ENCODE data around the gene HEPHL1.

Gene HEPHL1

DNA sequence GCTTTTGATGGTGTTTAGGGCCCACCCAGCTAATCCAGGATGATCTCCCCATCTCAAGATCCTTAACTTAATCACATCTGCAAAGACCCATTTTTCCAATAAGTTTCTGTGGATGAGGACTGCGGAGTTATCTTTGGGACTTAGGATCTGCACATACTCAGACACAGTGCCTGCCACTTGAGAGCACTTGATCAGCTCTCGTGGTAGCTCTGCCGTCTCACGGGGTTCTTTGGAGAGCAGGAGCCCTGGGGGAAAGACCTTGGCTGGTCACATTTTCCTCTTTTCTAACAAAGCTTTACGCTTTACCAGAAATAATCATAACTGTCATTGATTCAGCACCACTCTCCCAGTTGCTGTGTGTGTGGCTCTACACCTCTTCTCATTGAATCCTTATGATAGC is 6.1 kb downstream of the HEPHL1 start:
- Histone ChIP-seq H3K36me3 (ENCODE audit: low read length) (no peaks in the 10 kb centered on the region), H3K27ac (ENCODE audit: low read depth, low read length) (no peak overlapping the region), H3K9me3 (ENCODE audit: insufficient read depth, low read length) (no peaks in the 10 kb centered on the region), H3F3A (ENCODE audit: insufficient read depth) (no peaks in the 10 kb centered on the region), H3K9me2 (replicated peaks; ENCODE audit: insufficient read depth, low read length) (no peaks in the 10 kb centered on the region), H3K4me3 (ENCODE audit: insufficient read depth, low read length, poor library complexity, severe bottlenecking) (no peak overlapping the region), H2AFZ (ENCODE audit: low read depth, low read length, severe bottlenecking) (no peak overlapping the region), H3K9ac (ENCODE audit: low read length) (no peak overlapping the region), H4K20me1 (ENCODE audit: low read depth, low read length) (no peaks in the 10 kb centered on the region), H3K4me2 (ENCODE audit: low read depth, low read length, poor library complexity, severe bottlenecking) (no peak overlapping the region), H3K79me2 (ENCODE audit: insufficient read depth, low read length) (no peaks in the 10 kb centered on the region), H3K27me3 (ENCODE audit: low read length) (no peaks in the 10 kb centered on the region)
- TF ChIP-seq, protein P1, sequence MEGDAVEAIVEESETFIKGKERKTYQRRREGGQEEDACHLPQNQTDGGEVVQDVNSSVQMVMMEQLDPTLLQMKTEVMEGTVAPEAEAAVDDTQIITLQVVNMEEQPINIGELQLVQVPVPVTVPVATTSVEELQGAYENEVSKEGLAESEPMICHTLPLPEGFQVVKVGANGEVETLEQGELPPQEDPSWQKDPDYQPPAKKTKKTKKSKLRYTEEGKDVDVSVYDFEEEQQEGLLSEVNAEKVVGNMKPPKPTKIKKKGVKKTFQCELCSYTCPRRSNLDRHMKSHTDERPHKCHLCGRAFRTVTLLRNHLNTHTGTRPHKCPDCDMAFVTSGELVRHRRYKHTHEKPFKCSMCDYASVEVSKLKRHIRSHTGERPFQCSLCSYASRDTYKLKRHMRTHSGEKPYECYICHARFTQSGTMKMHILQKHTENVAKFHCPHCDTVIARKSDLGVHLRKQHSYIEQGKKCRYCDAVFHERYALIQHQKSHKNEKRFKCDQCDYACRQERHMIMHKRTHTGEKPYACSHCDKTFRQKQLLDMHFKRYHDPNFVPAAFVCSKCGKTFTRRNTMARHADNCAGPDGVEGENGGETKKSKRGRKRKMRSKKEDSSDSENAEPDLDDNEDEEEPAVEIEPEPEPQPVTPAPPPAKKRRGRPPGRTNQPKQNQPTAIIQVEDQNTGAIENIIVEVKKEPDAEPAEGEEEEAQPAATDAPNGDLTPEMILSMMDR (IDR thresholded peaks at IDR 0.05; ENCODE audit: insufficient read depth, low read length, poor library complexity, severe bottlenecking), result no peak
- TF ChIP-seq EZH2phosphoT487 (conservative IDR thresholded peaks at IDR 0.05; ENCODE audit: low read length), result no peak

DNA sequence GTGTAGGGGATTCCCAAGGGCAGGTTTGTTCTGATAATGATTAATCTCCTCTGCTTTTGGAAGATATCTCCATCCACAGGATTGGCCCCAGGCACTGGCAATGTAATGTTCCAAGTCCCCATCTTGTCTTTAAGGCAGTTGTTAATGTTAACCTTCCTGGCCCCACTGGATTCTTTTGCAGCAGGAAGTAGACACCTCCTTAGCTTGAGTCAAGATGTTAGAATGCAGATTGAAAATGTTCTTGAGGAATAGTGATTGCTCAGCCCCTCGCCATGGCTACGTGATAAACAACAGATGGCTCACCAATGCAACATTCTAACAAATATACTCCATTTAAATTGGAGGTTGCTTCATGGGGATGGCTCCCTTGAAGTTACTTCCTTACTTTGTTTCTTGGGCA is 7.3 kb downstream of the HEPHL1 start:
- Histone ChIP-seq H3K36me3 (ENCODE audit: low read length) (no peaks in the 10 kb centered on the region), H3K9me2 (replicated peaks; ENCODE audit: insufficient read depth, low read length) (no peaks in the 10 kb centered on the region), H4K20me1 (ENCODE audit: low read depth, low read length) (no peaks in the 10 kb centered on the region), H3K27me3 (ENCODE audit: low read length) (no peaks in the 10 kb centered on the region), H3K9me3 (ENCODE audit: insufficient read depth, low read length) (no peaks in the 10 kb centered on the region), H3K79me2 (ENCODE audit: insufficient read depth, low read length) (no peaks in the 10 kb centered on the region), H3K4me3 (ENCODE audit: insufficient read depth, low read length, poor library complexity, severe bottlenecking) (no peak overlapping the region), H3F3A (ENCODE audit: insufficient read depth) (no peaks in the 10 kb centered on the region), H3K27ac (ENCODE audit: low read depth, low read length) (no peak overlapping the region), H3K4me2 (ENCODE audit: low read depth, low read length, poor library complexity, severe bottlenecking) (no peak overlapping the region), H3K9ac (ENCODE audit: low read length) (no peak overlapping the region), H2AFZ (ENCODE audit: low read depth, low read length, severe bottlenecking) (no peak overlapping the region)
- TF ChIP-seq, protein P1 (IDR thresholded peaks at IDR 0.05; ENCODE audit: insufficient read depth, low read length, poor library complexity, severe bottlenecking), result no peak
- no peak for TF ChIP-seq EZH2phosphoT487 (conservative IDR thresholded peaks at IDR 0.05; ENCODE audit: low read length)

DNA sequence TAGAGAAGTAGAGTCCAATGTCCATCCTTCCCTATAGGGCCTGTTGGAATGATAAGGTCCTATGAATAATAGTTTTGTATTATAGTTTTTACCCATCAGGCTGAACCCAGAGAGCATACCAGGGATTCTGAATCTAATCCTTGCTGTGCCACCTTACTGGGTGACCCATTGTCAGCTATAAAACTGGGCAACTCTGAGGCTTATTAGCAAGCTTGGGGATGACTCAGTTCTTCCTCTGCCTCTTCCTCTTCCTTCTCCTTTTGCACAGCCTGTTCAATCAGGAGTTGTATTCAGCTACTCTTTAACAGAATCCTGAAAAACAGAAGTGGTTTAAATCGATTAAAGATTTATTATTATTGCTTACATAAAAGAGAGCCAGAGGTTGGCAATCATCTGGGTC is 8.9 kb downstream of the HEPHL1 start:
- Histone ChIP-seq H3K27ac (ENCODE audit: low read depth, low read length) (no peak overlapping the region), H3K4me3 (ENCODE audit: insufficient read depth, low read length, poor library complexity, severe bottlenecking) (no peak overlapping the region), H4K20me1 (ENCODE audit: low read depth, low read length) (no peaks in the 10 kb centered on the region), H3K9me3 (ENCODE audit: insufficient read depth, low read length) (no peaks in the 10 kb centered on the region), H3K79me2 (ENCODE audit: insufficient read depth, low read length) (no peaks in the 10 kb centered on the region), H3K9me2 (replicated peaks; ENCODE audit: insufficient read depth, low read length) (no peaks in the 10 kb centered on the region), H3K9ac (ENCODE audit: low read length) (no peak overlapping the region), H3K36me3 (ENCODE audit: low read length) (no peaks in the 10 kb centered on the region), H2AFZ (ENCODE audit: low read depth, low read length, severe bottlenecking) (no peak overlapping the region), H3F3A (ENCODE audit: insufficient read depth) (no peaks in the 10 kb centered on the region), H3K4me2 (ENCODE audit: low read depth, low read length, poor library complexity, severe bottlenecking) (no peak overlapping the region), H3K27me3 (ENCODE audit: low read length) (no peaks in the 10 kb centered on the region)
- TF ChIP-seq EZH2phosphoT487 (conservative IDR thresholded peaks at IDR 0.05; ENCODE audit: low read length), result no peak
- TF ChIP-seq, protein P1 (IDR thresholded peaks at IDR 0.05; ENCODE audit: insufficient read depth, low read length, poor library complexity, severe bottlenecking), result no peak

Measured in SU-DHL-6 (cell line).